HepG2 (cell line): ENCODE measurements around the gene RUVBL2. TPM values are rescaled to one million over a fixed set of nuclear protein-coding genes. Genes with fewer than 3 reads are reported as not detected.

Source experiments
- ATF7-NPFF ChIP-seq: sonication (generic); formaldehyde crosslinking; IDR thresholded peaks from 2 replicates; pipeline ENCODE4 v1.8.1; 2023; ENCODE audit warnings: mild to moderate bottlenecking, low read depth, missing genetic modification reagents, moderate library complexity
- BHLHE40 ChIP-seq: IDR thresholded peaks from 2 replicates; pipeline ENCODE4 v1.6.1; 2011; ENCODE audit warnings: low read length, improper control_type of control experiment
- CEBPZ ChIP-seq: IDR thresholded peaks from 2 replicates; pipeline ENCODE4 v1.6.1; 2012; ENCODE audit warnings: low read length, improper control_type of control experiment
- GABPA ChIP-seq, 2 experiments: IDR thresholded peaks; 2 replicates each; pipeline ENCODE4 v1.6.1; 2011 to 2016; ENCODE audit warnings: low read depth in 2 of 2, low read length in 1 of 2, missing biosample characterization in 1 of 2, missing genetic modification characterization in 1 of 2
- HINFP ChIP-seq: sonication (generic); formaldehyde crosslinking; IDR thresholded peaks from 2 replicates; pipeline ENCODE4 v1.4.0; 2020; ENCODE audit warnings: low read depth, mild to moderate bottlenecking, missing genetic modification reagents
- NFYC ChIP-seq: IDR thresholded peaks from 2 replicates; pipeline ENCODE4 v1.6.1; 2016; ENCODE audit warnings: missing genetic modification reagents, missing compliant biosample characterization
- NR2F1 ChIP-seq, 2 experiments: fragments of 450-650 bp in 1 of 2; formaldehyde crosslinking in 1 of 2; IDR thresholded peaks; 2 replicates each; pipeline versions ENCODE4 v1.5.0 to v1.6.1; 2016 to 2020; ENCODE audit warnings: mild to moderate bottlenecking in 1 of 2, missing compliant biosample characterization in 1 of 2, missing genetic modification reagents in 1 of 2, moderate library complexity in 1 of 2
- PHF21A ChIP-seq: sonication (generic); formaldehyde crosslinking; IDR thresholded peaks from 2 replicates; pipeline ENCODE4 v1.5.0; 2020; ENCODE audit warnings: mild to moderate bottlenecking, missing genetic modification reagents
- POGZ ChIP-seq: sonication (generic); formaldehyde crosslinking; IDR thresholded peaks from 2 replicates; pipeline ENCODE4 v1.4.0; 2020; ENCODE audit warnings: mild to moderate bottlenecking, missing genetic modification reagents
- XBP1 ChIP-seq: sonication (generic); formaldehyde crosslinking; IDR thresholded peaks from 2 replicates; pipeline ENCODE4 v1.5.0; 2020; ENCODE audit warnings: missing genetic modification reagents
- ZEB1 ChIP-seq: IDR thresholded peaks from 2 replicates; pipeline ENCODE4 v1.6.1; 2012; ENCODE audit warnings: mild to moderate bottlenecking, low read depth, inconsistent platforms; ENCODE audit not compliant: insufficient replicate concordance
- ZNF441 ChIP-seq: sonication (generic); formaldehyde crosslinking; IDR thresholded peaks from 2 replicates; pipeline ENCODE4 v1.7.0; 2021; ENCODE audit warnings: missing genetic modification reagents, borderline replicate concordance
- ZNF770 ChIP-seq: sonication (generic); formaldehyde crosslinking; IDR thresholded peaks from 2 replicates; pipeline ENCODE4 v1.5.0; 2020; ENCODE audit warnings: mild to moderate bottlenecking, missing genetic modification reagents
- polyA plus RNA-seq, 8 experiments: library from polyadenylated mRNA; depleted of rRNA in 3 of 8; stranded (reverse) in 7 of 8; unstranded in 1 of 8; fragments of >200 nt; fragmentation: Illumina TruSeq in 4 of 8; extraction: Trizol in 4 of 8; gene quantifications; 2 replicates each; pipeline versions ENCODE4 v1.2.1 to v1.2.3, GENCODE V29; 2011 to 2016; ENCODE audit warnings: low read depth in 4 of 8, missing spikeins in 1 of 8, mixed read lengths in 1 of 8; ENCODE audit not compliant: insufficient read depth in 1 of 8
- total RNA-seq, 5 experiments: library from RNA; depleted of rRNA; stranded (reverse); fragments of >200 nt; fragmentation: Illumina TruSeq; extraction: Trizol; gene quantifications; 2 replicates each; pipeline ENCODE4 v1.2.3, GENCODE V29; 2016; ENCODE audit warnings: low read depth in 1 of 5
- TF ChIP-seq, protein P1 (sequence below): sonication (generic); formaldehyde crosslinking; IDR thresholded peaks from 2 replicates; pipeline ENCODE4 v1.4.0; 2020; ENCODE audit warnings: missing genetic modification reagents, borderline replicate concordance
- TF ChIP-seq, protein P2 (sequence below): sonication (generic); formaldehyde crosslinking; IDR thresholded peaks from 2 replicates; pipeline ENCODE4 v1.5.1; 2020; ENCODE audit warnings: mild to moderate bottlenecking, missing genetic modification reagents, moderate library complexity

The RUVBL2 gene
- total and polyA plus RNA-seq, 2 of the 13 experiments (the other 11 are each of a cell fraction or from before 2014, with no cell fraction given) = 120 to 122 TPM

DNA sequence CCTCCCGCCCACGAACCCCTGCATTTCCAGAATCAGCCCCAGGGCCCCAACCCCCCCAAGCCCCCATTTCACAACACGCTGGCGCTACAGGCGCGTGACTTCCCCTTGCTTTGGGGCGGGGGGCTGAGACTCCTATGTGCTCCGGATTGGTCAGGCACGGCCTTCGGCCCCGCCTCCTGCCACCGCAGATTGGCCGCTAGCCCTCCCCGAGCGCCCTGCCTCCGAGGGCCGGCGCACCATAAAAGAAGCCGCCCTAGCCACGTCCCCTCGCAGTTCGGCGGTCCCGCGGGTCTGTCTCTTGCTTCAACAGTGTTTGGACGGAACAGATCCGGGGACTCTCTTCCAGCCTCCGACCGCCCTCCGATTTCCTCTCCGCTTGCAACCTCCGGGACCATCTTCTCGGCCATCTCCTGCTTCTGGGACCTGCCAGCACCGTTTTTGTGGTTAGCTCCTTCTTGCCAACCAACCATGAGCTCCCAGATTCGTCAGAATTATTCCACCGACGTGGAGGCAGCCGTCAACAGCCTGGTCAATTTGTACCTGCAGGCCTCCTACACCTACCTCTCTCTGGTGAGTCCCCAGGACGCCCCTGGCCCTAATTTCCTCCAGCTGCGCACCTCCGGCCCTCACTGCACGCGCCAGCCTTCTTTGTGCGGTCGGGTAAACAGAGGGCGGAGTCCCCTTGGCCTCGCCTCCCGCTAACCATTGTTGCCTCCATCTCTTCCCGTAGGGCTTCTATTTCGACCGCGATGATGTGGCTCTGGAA, 28.5 kb upstream of the RUVBL2 start, which contains the start of gene FTL (continued):
- TF ChIP-seq CEBPZ (no peak), POGZ (CRISPR knock-in tag) (no peak), NFYC (CRISPR knock-in tag) (peak; percentile 87), HINFP (CRISPR knock-in tag) (peak; percentile 76), ATF7-NPFF (CRISPR knock-in tag) (peak; percentile 86), BHLHE40 (peak; percentile 76), ZEB1 (peak; percentile 58), NR2F1 (CRISPR knock-in tag; IDR thresholded peaks at IDR 0.05) (no peak), GABPA (IDR thresholded peaks at IDR 0.05; ENCODE audit: low read depth, low read length) (no peak), GABPA (CRISPR knock-in tag; IDR thresholded peaks at IDR 0.05; ENCODE audit: low read depth) (peak; percentile 36; the same call in 1 of the 2 replicates), XBP1 (CRISPR knock-in tag) (0 out of 2 replicates have a peak, but pooled peaks have one; percentile 94), ZNF441 (CRISPR knock-in tag) (peak; percentile 79; the same call in 1 of the 2 replicates), ZNF770 (CRISPR knock-in tag) (peak; percentile 73), PHF21A (CRISPR knock-in tag) (peak; percentile 33; the same call in 1 of the 2 replicates)
- TF ChIP-seq, protein P1, sequence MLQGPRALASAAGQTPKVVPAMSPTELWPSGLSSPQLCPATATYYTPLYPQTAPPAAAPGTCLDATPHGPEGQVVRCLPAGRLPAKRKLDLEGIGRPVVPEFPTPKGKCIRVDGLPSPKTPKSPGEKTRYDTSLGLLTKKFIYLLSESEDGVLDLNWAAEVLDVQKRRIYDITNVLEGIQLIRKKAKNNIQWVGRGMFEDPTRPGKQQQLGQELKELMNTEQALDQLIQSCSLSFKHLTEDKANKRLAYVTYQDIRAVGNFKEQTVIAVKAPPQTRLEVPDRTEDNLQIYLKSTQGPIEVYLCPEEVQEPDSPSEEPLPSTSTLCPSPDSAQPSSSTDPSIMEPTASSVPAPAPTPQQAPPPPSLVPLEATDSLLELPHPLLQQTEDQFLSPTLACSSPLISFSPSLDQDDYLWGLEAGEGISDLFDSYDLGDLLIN (CRISPR knock-in tag) = peak; percentile 97
- TF ChIP-seq, protein P2, sequence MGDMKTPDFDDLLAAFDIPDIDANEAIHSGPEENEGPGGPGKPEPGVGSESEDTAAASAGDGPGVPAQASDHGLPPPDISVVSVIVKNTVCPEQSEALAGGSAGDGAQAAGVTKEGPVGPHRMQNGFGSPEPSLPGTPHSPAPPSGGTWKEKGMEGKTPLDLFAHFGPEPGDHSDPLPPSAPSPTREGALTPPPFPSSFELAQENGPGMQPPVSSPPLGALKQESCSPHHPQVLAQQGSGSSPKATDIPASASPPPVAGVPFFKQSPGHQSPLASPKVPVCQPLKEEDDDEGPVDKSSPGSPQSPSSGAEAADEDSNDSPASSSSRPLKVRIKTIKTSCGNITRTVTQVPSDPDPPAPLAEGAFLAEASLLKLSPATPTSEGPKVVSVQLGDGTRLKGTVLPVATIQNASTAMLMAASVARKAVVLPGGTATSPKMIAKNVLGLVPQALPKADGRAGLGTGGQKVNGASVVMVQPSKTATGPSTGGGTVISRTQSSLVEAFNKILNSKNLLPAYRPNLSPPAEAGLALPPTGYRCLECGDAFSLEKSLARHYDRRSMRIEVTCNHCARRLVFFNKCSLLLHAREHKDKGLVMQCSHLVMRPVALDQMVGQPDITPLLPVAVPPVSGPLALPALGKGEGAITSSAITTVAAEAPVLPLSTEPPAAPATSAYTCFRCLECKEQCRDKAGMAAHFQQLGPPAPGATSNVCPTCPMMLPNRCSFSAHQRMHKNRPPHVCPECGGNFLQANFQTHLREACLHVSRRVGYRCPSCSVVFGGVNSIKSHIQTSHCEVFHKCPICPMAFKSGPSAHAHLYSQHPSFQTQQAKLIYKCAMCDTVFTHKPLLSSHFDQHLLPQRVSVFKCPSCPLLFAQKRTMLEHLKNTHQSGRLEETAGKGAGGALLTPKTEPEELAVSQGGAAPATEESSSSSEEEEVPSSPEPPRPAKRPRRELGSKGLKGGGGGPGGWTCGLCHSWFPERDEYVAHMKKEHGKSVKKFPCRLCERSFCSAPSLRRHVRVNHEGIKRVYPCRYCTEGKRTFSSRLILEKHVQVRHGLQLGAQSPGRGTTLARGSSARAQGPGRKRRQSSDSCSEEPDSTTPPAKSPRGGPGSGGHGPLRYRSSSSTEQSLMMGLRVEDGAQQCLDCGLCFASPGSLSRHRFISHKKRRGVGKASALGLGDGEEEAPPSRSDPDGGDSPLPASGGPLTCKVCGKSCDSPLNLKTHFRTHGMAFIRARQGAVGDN = peak; percentile 88
